Liver (tissue), 3 donors: Measurements from ENCODE around the gene TNRC6B.

ENCODE experiments used
- CTCF ChIP-seq: fragments of 150-350 bp; IDR thresholded peaks from 2 replicates; pipeline ENCODE4 v1.5.1; 2017; ENCODE audit warnings: improper control_type of control experiment, low read depth, low read length; ENCODE audit not compliant: missing input control
- FOXA1 ChIP-seq: IDR thresholded peaks from 2 replicates; pipeline ENCODE4 v1.6.1; 2016; ENCODE audit warnings: antibody characterized with exemption
- HNF4G ChIP-seq: IDR thresholded peaks from 2 replicates; pipeline ENCODE4 v1.6.1; 2016; ENCODE audit warnings: antibody characterized with exemption
- NR2F2 ChIP-seq: IDR thresholded peaks from 2 replicates; pipeline ENCODE4 v1.6.1; 2016; ENCODE audit warnings: antibody characterized with exemption
- RAD21 ChIP-seq, 2 donors: IDR thresholded peaks; 2 replicates each; pipeline ENCODE4 v1.6.1; 2016; ENCODE audit warnings: antibody characterized with exemption in 2 of 2, mild to moderate bottlenecking in 2 of 2
- REST ChIP-seq: IDR thresholded peaks from 2 replicates; pipeline ENCODE4 v1.6.1; 2016; ENCODE audit warnings: antibody characterized with exemption, mild to moderate bottlenecking
- TAF1 ChIP-seq: conservative IDR thresholded peaks from 2 replicates; pipeline ENCODE4 v1.6.1; 2016; ENCODE audit warnings: antibody characterized with exemption, mild to moderate bottlenecking
- YY1 ChIP-seq: IDR thresholded peaks from 2 replicates; pipeline ENCODE4 v1.6.1; 2016; ENCODE audit warnings: antibody characterized with exemption, mild to moderate bottlenecking
- ZBTB33 ChIP-seq: IDR thresholded peaks from 2 replicates; pipeline ENCODE4 v1.6.1; 2016; ENCODE audit warnings: antibody characterized with exemption
- donor health status: healthy.
- donor health status: healthy.

GRCh38 chr22:40330086-40330485, 152.4 kb downstream of the TNRC6B start:
- TF ChIP-seq CTCF (no peak), YY1 (no peak), NR2F2 (no peak), FOXA1 (no peak), HNF4G (no peak), TAF1 (no peak), RAD21 (IDR thresholded peaks at IDR 0.05) (no peak), REST (no peak), ZBTB33 (no peak)
